GM19238 (cell line): ENCODE results near the gene SLC6A6.

ENCODE experiments used
- DNase-seq: peaks from one replicate; pipeline ENCODE4 v3.0.0; 2011; ENCODE audit warnings: low spot score; ENCODE audit not compliant: insufficient read length

The SLC6A6 gene

DNA sequence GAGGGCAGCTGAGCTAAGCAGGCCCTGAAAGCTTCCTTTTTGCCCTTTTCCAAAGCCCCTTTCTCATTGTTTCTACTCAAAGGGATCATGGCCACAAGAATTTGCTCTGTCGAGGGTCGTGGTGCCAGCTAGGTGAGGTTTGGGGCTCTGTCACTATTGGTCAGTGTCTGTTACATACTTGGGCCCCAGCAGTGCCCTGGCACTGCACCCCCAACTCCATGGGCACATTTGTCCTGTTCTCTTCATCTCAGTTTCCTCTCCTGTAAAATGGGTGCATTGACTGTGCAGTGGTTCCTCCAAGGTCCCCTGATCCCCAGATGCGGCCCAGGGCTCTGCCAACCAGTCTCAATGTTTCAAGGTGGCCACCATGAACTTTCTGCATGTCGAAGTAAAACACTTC lies 62.1 kb downstream of the SLC6A6 start:
- DNase-seq: no peak

DNA sequence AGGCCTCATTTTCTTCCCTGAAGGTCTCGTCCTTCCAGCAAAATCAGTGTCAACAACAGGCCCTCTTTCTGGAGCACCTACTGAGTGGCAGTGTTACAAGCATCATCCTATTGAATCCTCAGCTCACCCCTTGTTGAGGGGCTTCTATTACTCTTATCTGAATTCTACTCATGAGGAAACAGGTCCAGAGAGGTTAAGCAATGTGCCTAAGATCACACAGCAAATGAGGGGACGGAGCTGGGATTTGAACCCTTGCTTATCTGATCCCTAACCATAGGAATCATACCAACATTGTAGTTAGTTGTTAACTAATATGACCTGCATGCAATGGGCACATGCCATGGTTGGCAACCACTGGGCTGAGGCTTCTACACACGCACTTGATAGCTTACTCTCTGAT lies 63.0 kb downstream of the SLC6A6 start:
- no peak for DNase-seq

DNA sequence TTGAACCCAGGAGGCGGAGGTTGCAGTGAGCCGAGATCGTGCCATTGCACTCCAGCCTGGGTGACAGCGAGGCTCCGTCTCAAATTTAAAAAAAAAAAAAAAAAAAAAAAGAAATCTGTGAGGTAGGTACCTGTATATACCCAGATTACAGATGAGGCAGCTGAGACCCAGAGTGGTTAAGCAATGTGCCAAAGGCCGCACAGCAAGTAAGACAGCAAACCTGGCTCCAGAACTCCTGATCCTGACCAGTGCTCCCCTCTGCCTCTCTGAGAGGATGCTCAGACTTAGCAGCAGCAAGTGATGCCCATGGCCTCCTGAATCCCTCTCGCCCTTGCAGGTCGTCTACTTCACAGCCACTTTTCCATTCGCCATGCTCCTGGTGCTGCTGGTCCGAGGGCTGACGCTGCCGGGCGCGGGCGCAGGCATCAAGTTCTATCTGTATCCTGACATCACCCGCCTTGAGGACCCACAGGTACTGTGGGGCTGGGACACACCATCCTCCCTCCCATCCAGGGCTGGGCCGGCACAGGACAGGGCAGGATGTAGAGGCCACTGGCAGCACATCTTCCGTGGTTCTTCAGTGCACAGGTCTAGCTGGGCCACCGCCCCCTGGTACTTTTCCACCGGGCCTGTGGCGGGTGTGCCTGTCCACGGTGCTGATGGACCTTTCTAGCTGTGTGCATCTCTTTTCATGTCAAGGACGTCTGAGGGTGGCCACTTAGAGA lies 63.9 kb downstream of the SLC6A6 start:
- DNase-seq: no peak

DNA sequence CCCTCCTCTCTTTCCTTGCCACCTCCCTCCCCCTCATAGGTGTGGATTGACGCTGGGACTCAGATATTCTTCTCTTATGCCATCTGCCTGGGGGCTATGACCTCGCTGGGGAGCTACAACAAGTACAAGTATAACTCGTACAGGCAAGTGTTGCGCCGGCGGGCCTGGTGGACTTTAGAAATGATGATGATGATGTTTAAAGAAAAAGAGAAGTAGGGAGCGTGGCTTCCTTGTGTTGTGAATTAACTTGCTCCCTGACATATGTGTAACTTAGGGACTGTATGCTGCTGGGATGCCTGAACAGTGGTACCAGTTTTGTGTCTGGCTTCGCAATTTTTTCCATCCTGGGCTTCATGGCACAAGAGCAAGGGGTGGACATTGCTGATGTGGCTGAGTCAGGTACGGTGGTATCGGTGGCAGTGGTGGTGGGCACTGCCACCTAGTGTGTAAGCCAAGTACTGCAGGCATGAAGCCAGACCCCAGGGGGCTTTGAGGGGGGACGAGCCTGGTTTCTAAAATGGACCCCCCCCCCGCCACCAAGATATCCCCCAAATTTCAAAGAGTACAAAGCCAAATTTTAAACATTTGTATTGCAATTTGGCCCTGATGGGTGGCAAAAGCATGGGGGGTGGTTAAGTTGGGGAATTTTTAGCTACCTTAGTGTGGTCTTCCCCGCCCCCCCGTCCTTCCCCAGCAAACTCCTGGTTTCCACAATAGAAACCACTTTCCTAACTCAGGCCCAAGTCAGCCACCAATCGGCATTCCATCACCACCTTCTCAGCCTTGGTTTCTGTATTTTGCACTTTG lies 65.6 kb downstream of the SLC6A6 start:
- peak; percentile 76 for DNase-seq

DNA sequence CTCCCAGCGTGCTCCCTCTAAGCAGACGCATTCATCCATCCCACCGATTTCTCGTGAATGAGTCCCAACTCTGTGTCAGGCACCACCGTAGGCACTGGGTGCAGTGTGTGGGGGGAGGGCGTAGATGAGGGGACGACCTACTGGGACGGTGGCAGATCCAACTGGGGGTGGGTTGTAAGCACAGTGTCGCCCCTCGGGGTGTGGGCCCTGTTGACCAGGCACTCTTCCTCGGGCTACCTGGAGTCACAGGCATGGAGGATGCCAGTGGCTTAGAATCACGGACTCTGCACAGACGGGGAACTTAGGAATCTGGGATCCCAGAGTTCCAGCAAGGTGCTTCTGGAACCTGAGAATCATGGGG lies 66.2 kb downstream of the SLC6A6 start:
- no peak for DNase-seq

DNA sequence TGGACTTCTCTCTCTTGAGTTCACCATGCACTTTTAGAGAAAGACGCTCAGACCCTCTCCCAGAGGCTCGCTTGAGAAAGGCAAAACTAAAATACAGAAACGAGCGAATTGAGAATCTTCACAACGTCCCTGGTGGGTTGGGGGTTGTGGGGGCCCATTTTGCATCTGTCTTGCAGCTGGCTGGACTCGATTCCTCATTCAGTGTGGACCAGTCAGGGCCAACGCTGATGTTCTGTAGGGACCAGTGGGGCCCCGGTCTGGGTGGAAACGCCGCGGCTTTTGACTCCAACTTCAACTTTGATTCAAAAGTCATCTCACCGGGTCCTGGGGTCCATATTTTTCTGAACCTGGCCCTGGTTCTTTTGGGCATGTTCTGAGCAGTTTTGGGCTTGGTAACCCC lies 68.1 kb downstream of the SLC6A6 start:
- DNase-seq: no peak

DNA sequence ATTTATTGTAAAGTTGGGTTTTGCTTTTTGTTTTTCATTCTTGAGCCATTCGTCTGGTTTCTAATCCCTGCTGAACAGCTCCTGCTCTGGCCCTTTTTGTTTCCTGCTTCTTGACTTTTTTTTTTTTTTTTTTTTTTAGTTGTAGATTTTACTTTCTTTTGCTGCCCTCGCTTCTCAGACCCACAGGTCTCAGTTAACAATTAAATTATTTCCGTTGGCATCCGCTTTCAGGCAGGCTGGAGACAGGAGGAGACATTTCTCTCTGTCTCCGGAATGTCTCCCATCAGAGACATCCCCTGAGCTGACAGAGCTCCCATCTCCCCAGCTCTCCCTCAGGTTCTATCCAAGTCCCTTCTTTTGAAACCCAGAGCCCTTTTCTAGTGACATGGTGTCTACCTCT lies 68.6 kb downstream of the SLC6A6 start:
- DNase-seq: no peak

DNA sequence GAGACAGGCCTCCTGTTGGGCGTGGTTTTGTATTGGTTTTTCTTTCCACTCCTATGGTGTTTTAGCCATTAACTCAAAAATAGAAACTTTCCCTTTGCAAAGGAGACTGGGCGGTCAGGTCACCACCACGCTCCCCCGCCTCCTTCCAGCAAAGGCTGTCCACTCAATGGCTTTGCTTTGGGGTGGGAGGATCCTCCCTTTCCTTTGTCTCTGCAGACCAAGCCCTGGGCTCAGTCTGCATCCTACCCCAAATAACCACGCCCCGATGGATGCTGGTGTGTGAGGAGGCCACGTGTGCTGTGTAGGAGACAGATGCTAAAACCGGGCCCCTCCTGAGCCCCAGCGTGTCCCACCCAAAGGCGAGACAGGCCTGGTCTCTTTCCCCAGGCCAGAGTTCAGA lies 69.3 kb downstream of the SLC6A6 start:
- no peak for DNase-seq

DNA sequence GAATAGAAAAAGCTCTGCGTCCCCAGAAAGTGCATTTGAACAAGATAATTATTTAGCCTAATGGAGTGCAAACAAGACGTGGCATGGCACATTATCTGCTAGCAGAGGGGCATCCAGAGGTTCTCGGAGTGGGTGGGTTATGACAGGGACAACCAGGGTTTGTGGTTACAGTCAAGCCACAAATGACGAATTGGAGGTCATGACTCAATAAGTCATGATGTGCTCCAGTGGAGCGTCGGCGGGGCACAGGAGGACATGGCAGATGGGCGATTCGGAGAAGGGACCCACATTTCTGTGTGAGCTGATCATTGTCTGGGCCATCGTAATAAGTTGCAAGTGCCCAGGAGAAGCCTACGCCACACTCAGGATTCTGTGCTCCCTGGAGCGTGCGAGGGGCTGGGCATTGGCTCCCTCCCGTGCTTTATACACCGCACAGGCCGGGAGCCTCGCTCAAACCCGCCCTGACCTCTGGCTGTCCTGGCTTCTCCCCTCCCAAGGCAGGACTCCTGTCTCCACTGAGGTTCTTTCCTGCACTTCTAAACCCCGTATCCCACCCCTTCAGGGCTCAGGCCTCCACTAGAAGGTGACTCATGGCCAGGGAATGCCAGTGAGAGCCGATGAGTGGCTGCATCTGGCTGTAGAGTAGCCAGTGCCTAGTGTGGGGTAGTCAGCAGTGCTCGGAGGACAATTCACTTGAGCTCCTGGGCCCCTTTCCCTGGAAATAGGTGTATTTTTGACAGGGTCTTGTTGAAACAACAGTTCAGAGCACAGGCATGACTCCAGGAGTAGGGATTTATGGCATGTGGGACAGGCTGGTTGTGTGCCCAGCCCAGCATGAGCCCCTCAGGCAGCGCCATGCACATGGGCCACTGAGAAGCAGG lies 70.3 kb downstream of the SLC6A6 start:
- no peak for DNase-seq

DNA sequence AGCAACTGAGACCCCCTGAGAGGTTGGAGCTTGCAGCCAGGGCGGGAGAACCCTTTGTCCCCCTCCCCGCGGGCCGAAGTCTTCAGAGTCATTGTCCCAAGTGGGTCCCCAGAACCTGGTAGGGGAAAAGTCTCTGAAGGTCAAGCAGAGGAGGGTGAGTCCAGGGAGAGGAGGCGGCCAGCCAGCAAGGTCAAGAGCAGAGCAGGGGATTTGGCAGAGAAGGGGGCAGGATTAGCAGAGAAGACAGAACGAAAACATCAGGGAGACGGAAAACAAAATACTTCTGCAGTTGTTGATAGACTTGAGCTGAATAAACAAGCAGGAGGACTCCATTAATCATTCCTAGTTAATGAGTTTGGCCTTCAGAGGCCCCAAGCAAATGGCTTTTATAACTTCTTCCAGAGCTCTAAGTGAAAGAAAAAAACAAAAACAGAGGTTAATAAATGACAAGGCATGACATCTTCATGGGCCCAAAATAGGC lies 71.0 kb downstream of the SLC6A6 start:
- no peak for DNase-seq

DNA sequence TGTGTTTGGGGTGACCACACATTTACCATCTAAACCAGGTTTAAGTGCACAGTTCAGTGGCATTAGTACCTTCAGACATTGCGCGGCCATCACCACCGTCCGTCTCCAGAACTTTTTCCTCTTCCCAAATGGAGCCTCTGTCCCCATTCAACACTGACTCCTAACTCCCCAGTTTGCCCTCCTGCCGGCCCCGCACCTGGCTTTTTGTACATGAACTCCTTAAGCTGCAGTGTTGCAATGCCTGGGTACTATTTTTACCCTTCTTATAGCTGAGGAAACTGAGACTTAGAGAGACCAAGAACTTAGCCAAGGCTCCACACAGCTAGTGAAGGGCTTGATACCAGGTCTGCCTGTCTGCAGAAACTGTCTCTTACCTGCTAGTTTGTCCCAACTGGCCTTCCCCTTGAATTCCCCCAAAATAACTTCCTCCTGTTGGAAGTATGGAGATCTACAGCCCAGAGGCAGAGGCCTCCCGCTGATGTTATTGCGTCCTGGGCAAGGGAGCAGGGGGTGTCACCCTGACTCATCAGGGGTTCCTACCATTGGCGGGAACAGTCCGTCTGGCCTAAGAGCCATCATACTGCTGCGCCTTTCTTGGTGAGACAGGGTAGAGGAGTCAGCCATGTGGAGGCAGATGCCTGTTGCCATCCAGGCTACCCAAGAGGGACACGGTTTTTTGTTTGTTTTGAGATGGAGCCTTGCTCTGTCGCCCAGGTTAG lies 72.1 kb downstream of the SLC6A6 start:
- DNase-seq: no peak

DNA sequence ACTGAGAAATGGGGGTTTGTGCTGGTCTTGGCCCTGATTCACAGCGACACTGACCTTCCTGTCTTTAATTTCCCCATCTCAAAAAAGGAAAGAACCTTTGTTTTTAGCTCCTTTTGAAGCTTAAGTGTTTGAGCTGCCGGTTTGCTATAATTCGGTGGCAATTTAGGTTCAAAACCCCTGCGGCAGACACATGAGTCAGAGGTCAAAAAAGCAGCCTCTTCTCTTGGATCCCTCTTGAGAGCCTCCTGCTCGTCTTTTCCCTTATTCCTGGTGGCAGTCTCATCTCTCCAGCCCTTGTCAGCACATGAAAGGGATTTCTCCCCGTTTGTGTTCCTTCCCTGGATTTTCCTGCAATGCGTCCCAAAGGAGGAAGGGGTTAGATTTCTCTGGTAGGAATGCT lies 73.2 kb downstream of the SLC6A6 start:
- DNase-seq: no peak

DNA sequence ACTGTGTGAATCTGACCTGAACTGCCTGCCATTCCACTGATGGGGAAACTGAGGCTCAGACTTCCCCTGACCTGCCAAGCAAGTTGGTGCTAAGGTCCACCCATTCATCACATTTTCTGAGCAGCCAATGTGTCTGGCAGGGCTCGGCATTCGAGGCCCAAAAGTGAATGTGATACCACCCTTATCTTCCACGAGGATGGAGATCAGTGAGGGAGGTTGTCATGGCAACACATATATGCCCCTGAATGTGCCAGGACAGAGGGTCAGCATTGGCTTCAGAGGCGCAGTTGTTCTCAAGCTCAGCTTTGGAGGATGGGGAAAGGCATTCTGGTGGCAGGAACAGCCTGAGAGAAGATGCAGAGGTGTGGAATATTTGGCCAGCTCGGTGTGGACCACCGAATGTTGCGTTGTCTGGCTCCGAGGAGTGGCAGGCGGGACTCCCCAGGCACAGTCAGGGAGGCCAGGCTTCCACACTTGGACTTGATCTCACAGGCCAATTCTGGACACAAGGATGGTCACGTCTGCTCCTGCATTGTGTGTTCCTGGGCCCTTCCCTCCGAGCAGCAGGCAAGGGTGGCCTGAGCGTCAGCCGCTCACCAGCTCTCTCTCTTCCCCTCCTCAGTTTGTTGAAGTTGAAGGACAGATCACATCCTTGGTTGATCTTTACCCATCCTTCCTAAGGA lies 74.3 kb downstream of the SLC6A6 start:
- no peak for DNase-seq

DNA sequence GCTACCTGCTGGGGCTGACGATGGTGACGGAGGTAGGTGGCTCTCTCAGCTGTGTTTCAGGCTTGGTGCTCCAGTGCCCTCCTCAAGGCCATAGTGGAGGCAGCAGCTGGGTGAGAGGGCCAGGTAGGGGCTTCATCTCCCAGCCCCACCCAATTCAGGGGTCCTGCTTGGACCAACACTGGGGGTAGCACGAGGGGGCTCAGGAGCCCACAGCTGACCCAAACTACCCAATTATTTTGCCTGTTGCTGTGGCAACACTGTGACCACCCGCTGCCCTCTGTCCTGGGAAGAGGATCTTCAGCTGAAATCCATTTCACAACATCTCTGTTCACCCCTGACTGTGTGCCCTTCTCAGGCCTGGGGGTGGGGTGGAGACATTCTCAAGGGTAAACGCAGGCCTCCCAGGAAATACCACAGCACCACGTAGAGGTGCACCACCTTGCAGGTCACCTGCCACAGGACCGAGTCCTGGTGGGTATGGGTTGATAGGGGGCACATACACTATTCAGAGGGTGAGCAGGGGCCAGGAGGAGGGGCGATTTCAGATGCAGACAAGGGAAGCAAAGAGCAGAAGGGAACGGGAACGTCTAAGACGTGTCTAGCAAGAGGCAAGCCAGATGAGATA lies 75.0 kb downstream of the SLC6A6 start:
- DNase-seq: no peak

DNA sequence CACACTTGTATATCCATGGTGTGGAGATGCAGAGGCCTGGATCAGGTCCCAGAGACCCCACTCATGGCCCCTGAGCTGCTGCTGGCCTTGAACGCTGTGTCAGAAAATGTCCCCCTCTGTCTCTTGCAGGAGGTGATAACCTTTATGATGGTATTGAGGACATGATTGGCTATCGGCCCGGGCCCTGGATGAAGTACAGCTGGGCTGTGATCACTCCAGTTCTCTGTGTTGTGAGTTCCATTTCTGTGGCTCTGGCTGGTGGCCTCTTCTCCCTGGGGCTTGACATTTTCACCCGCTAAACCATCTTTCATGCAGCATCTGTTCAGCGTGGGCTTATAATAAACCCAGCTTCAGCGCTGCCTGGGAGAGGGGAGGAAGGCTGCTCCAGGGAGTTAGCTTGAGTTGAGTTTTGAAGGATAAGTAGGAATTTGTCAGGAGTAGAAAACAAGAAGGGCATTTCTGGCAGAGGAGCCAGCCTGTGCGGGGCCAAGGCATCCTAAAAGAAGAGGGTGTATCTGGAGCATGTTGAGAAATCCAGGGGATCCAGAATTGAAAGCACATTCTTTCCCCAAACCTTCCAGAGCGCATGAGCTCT lies 76.6 kb downstream of the SLC6A6 start:
- DNase-seq: no peak

DNA sequence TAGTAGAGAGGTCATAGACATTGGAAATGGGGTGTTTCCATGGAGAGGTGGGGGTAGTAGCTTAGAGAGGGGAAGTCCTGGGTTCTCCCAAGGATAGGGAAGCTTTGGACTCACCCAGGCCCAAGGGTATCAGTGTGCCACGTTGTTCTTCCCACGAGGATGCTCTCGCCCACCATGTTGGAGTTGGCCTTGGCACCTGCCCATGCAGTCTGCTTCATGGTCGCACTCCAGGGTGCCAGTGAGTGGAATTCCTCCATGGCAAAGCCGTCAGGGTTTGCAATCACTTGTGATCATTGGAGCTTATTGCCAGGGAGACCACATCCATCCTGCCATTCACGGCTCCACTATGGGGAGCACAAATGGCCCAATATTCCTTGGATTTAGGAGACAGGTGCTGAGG lies 77.2 kb downstream of the SLC6A6 start:
- no peak for DNase-seq

DNA sequence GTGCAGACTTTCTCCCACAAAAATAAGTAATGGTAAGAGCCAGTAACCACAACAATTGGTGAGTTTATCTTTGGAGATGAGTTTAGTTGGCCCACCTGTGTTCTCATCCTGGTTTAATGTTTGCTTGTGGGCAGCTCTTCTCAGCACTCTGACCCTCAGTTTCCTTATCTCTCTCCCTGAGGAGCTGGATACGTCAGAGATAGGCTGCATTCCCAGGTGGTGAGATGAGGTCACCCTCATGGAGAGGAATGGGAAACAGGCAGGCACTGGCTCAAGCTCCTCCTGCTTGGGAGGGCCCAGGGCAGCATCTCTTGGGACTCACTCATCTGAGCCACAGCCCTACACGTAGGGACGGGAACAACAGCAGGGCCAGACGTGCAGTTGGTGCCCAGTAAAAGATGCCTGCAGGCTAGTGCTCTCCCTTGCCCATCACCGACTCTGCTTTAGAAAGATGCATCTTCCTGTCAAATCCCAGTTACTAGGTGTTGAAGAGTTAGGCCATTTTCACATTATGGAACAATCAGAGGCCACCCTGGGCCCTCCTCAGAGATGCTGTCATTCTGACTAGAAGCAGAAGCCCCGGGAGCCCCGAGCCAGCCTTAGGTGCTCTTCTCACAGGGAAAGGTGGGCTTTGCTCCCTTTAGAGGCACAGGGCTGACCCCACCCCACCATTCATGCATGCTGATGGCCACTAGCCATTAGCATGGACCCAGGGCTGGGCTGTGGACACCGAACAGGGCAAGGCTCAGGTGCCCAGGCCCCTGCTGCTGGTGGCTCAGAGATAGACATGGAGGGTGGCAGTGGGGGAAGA lies 78.0 kb downstream of the SLC6A6 start:
- DNase-seq: no peak

DNA sequence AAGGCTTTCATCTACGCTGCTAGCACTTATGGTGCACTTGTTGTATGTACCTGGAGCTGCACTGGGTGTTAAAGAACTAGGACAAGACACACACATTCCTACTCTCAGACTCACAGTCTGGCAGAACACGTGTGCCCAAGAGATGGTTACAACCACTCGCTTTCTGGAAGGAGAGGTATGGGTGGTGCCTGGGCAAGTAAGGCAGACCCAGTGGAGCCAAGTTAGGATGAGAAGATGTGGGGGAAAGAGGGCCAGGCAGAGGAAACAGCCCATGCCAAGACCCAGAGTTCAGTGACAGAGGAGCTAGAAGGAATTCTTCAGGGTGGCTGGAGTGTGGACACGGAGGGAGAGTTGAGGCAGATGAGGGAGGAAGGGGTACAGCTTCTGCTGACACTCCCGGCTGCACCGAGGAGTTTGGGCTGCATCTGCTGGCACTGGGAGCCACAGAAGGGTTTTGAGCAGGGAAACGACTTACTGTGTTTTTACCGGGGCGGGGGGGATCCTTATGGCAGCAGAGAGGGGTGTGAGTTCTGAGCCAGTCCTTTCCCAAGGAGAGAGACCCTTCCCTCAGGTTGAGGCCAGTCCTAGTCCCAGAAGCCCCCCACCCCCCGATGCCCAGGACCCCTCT lies 78.7 kb downstream of the SLC6A6 start:
- no peak for DNase-seq

DNA sequence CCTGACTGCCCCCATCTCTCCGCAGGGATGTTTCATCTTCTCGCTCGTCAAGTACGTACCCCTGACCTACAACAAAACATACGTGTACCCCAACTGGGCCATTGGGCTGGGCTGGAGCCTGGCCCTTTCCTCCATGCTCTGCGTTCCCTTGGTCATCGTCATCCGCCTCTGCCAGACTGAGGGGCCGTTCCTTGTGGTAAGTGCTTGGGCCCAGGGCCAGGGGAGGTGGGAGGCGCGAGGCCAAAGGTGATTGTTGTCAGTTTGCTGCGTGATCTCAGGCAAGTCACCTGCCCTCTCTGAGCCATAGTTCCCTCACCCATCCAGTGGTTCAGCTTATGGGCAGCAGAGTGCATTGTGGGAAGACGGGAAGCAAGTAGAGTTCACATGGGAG lies 79.2 kb downstream of the SLC6A6 start:
- no peak for DNase-seq
